Jurkat, Clone E6-1 (cell line): ENCODE data around the gene PROZ.

Experiments used
- DNase-seq: peaks from one replicate; pipeline ENCODE4 v3.0.0-alpha.2; 2011; ENCODE audit warnings: low read depth, low spot score
- H3K4me3 ChIP-seq: 2 replicates; pipeline ENCODE4 v1.5.1; 2011; ENCODE audit warnings: mild to moderate bottlenecking, low read length, control low read depth, moderate library complexity

PROZ gene

DNA sequence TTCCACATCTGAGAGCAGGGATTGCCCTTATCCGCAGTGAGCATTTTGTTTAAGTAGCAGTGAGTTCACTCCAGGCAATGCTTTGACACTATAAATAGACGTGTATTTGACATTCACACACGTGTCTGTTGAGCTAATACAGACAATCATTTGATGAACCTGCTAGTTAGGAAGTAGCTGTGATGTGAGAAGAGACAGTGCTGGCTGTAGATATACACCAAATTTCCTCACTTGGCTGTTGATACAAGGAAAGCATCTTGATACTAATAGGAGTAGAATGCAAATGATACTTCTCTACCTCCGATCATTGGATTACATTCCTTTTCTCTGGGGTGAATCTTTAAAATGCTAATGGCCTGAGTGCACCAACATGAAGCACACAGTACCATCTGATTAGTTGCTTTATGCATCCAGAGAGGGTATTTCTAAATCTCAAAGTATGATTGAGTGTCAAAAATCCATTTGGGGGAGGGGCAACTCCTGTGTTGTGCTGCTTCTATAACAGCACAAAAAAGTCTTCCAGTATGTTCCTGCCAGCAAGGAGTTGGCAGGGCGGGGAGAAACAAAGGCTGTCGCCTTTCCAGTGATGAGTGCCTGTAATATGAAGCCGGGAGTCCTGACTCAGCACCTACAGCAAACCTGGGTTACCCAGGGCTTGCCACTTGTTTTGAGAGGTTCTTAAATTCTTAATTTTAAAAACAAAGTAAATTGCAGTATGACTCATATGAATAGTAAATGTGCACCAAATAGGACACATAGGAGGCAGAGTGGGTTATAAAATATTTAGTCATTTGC lies 58.0 kb downstream of the PROZ start:
- DNase-seq: no peak
- no peak overlapping the region for H3K4me3 ChIP-seq

DNA sequence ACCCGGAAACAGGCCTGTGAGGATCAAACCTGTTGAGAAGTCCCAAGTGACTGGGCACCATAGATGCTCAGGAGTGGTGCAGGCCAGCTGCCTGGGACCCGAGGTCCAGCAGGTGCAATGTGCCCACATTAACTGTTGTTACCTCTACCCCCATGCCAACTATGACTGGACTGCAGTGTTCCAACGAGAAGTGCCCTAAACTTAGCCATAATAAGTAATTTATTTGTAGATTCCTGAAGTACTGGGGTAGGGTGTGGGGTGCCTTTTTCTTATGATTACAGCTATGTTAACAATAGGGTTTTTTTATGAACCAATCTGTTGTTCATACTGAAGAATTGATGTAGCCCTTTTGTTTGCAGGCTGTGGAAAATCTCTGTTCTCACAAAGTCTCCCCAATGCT lies 60.1 kb downstream of the PROZ start:
- no peak for DNase-seq
- no peak overlapping the region for H3K4me3 ChIP-seq

DNA sequence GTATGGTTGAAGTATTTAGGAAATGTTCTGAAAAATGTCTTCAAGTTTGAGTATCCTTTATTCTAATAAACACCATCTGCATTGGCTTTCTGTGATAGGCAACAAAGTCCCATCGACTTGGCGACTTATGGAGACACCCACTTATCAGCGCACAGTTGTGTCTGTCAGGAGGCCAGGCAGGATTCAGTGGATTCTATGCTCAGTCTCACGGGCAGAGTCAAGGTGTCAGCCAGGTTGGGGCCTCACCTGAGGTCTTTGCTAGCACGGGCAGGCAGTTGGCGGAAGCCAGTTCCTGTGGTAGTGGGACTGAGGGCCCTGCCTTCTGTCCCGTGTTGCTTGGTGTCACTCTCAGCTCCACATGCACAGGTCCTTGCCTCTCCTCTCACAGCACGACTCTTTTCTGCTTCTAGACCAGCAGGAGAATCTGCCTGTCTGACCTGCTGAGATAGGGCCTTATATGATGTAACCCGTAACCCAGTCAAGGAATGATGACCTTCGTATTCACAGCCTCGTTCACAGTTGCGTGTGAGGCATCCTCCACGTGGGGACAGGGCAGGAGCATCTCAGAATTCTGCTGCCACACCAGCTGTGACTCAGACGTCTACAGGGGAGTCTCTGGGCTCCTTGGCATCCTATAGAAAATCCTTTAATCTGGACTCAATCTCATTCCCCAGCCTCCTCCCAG lies 61.0 kb downstream of the PROZ start:
- DNase-seq: no peak
- H3K4me3 ChIP-seq: no peak overlapping the region

DNA sequence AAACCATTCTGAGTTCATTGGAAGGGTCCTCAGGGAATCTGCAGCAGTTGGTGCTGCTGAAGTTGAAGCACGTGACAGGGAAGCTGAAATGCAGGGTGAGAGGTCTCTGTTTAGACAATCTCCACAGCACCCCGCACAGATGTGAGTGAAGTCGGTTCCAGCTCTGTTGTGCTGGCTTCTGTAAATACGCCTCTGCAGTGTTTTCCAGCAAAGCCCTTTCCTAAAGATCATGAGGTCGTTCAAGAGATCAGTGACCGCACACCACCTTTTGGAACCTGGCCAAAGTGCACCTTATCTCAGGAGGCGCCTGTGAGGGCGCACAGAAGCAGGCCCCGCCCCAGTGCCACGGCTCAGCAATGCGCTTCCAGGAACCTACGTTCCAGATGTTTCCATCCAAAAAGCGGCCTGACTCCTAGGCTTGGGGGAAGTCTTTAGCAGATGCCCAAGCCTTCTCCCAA lies 61.7 kb downstream of the PROZ start:
- DNase-seq: no peak

DNA sequence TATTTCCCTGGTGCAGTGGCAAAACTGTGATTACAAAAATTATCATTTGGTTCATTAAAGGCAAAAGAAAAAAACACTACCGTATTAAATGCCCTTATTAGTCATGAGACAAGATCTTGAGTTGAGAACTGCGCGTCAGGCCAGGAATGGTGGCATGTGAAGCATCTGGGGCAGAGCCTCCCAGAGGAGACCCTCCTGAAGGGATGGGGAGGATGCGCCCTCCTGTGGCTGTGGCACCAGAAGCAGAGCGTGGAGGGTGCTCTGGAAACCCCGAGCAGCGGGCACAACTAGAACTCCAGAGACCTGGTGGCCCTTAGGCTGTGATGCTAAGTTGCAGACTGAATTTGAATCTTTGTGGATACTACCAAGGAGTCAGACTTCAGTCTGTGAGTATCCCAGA lies 62.4 kb downstream of the PROZ start:
- no peak overlapping the region for H3K4me3 ChIP-seq
- DNase-seq: no peak

More for the DNA sequence above, 61.7 kb downstream of the PROZ start:
- no peak overlapping the region for H3K4me3 ChIP-seq
